SK-N-SH treated with all-trans-retinoic acid at 6 μM for 48 hours (cell line): Measurements from ENCODE around the gene MAST4.

ENCODE experiments used
- ATAC-seq: fragments of 200-7000 bp; cut with Tn5 transposase; 3 replicates; pipeline ENCODE4 v1.9.1; 2020; ENCODE audit warnings: mild to moderate bottlenecking, moderate library complexity
- ARNTL ChIP-seq: fragments of 450-650 bp; formaldehyde crosslinking; IDR thresholded peaks from 2 replicates; pipeline ENCODE4 v1.5.0; 2020; ENCODE audit warnings: low read depth, mild to moderate bottlenecking, moderate library complexity, borderline replicate concordance
- BACH2 ChIP-seq: fragments of 250-450 bp; sonication (Bioruptor Pico); IDR thresholded peaks from 2 replicates; pipeline ENCODE4 v1.9.0; 2021; ENCODE audit warnings: mild to moderate bottlenecking, borderline replicate concordance
- CREB5 ChIP-seq: fragments of 250-450 bp; sonication (Bioruptor Pico); IDR thresholded peaks from 2 replicates; pipeline ENCODE4 v1.5.1; 2020; ENCODE audit warnings: low read depth, mild to moderate bottlenecking, moderate library complexity
- CSDC2 ChIP-seq: fragments of 250-450 bp; sonication (Bioruptor Pico); IDR thresholded peaks from 2 replicates; pipeline ENCODE4 v1.5.0; 2020; ENCODE audit warnings: mild to moderate bottlenecking, moderate library complexity
- GLIS3 ChIP-seq: fragments of 250-450 bp; sonication (Bioruptor Pico); IDR thresholded peaks from 2 replicates; pipeline ENCODE4 v1.5.0; 2020; ENCODE audit warnings: mild to moderate bottlenecking, moderate library complexity
- ISL1 ChIP-seq: fragments of 250-450 bp; sonication (Bioruptor Pico); IDR thresholded peaks from 2 replicates; pipeline ENCODE4 v2.1.2; 2022; ENCODE audit warnings: mild to moderate bottlenecking, moderate library complexity
- OSR1 ChIP-seq: fragments of 250-450 bp; sonication (Bioruptor Pico); IDR thresholded peaks from 2 replicates; pipeline ENCODE4 v1.8.0; 2022; ENCODE audit warnings: moderate library complexity, mild to moderate bottlenecking, inconsistent platforms
- POU6F1 ChIP-seq: fragments of 250-450 bp; sonication (Bioruptor Pico); IDR thresholded peaks from 2 replicates; pipeline ENCODE4 v1.8.0; 2021; ENCODE audit warnings: low read depth, mild to moderate bottlenecking, moderate library complexity, borderline replicate concordance
- PPARA ChIP-seq: fragments of 250-450 bp; sonication (Bioruptor Pico); IDR thresholded peaks from 2 replicates; pipeline ENCODE4 v1.5.0; 2020; ENCODE audit warnings: mild to moderate bottlenecking, borderline replicate concordance
- RARB ChIP-seq: fragments of 250-450 bp; sonication (Bioruptor Pico); IDR thresholded peaks from 2 replicates; pipeline ENCODE4 v1.8.0; 2021; ENCODE audit warnings: mild to moderate bottlenecking, moderate library complexity
- SNAI2 ChIP-seq: fragments of 250-450 bp; sonication (Bioruptor Pico); IDR thresholded peaks from 2 replicates; pipeline ENCODE4 v1.5.0; 2020; ENCODE audit warnings: mild to moderate bottlenecking, moderate library complexity
- TOX ChIP-seq: fragments of 250-450 bp; sonication (Bioruptor Pico); IDR thresholded peaks from 2 replicates; pipeline ENCODE4 v1.8.0; 2021; ENCODE audit warnings: mild to moderate bottlenecking, moderate library complexity, borderline replicate concordance
- TSHZ2 ChIP-seq: fragments of 250-450 bp; sonication (Bioruptor Pico); IDR thresholded peaks from 2 replicates; pipeline ENCODE4 v1.5.0; 2020; ENCODE audit warnings: mild to moderate bottlenecking, moderate library complexity
- ZC3H10 ChIP-seq: fragments of 250-450 bp; sonication (Bioruptor Pico); IDR thresholded peaks from 2 replicates; pipeline ENCODE4 v1.5.1; 2021; ENCODE audit warnings: mild to moderate bottlenecking, moderate library complexity
- ZFP3 ChIP-seq: fragments of 250-450 bp; sonication (Bioruptor Pico); IDR thresholded peaks from 2 replicates; pipeline ENCODE4 v1.5.0; 2020; ENCODE audit warnings: mild to moderate bottlenecking, moderate library complexity
- ZFP30 ChIP-seq: fragments of 450-650 bp; formaldehyde crosslinking; IDR thresholded peaks from 2 replicates; pipeline ENCODE4 v1.5.0; 2022; ENCODE audit warnings: mild to moderate bottlenecking, moderate library complexity
- ZNF565 ChIP-seq: fragments of 450-650 bp; formaldehyde crosslinking; conservative IDR thresholded peaks from 2 replicates; pipeline ENCODE4 v1.5.0; 2020; ENCODE audit warnings: low read depth, mild to moderate bottlenecking, moderate library complexity
- ZNF70 ChIP-seq: fragments of 450-650 bp; formaldehyde crosslinking; IDR thresholded peaks from 2 replicates; pipeline ENCODE4 v1.5.0; 2020; ENCODE audit warnings: mild to moderate bottlenecking, moderate library complexity
- ZNF8 ChIP-seq: fragments of 450-650 bp; formaldehyde crosslinking; IDR thresholded peaks from 2 replicates; pipeline ENCODE4 v1.5.0; 2020; ENCODE audit warnings: mild to moderate bottlenecking, moderate library complexity

MAST4 gene

GRCh38 chr5:66570201-66570600, 26.0 kb upstream of the MAST4 start (continued):
- TF ChIP-seq ZNF70, result no peak
- TF ChIP-seq SNAI2, result no peak
- TF ChIP-seq, all 23 proteins: peak for 0

GRCh38 chr5:66573733-66574132, 22.5 kb upstream of the MAST4 start:
- TF ChIP-seq POU6F1 (CRISPR knock-in tag) (no peak), ZNF8 (CRISPR knock-in tag) (no peak), ZC3H10 (no peak)
- ATAC-seq, result no peak

- no peak for ATAC-seq
- TF ChIP-seq GLIS3 (CRISPR knock-in tag) (no peak), ZC3H10 (no peak), TSHZ2 (CRISPR knock-in tag) (no peak), PPARA (CRISPR knock-in tag) (no peak), ZNF70 (no peak), RARB (CRISPR knock-in tag) (no peak), TOX (no peak), ZNF565 (CRISPR knock-in tag) (no peak), ARNTL (CRISPR knock-in tag) (no peak), ZFP3 (CRISPR knock-in tag) (no peak), ISL1 (no peak), SNAI2 (no peak), OSR1 (no peak), ZNF8 (CRISPR knock-in tag) (no peak), CREB5 (CRISPR knock-in tag) (no peak), ZFP30 (no peak)
Measured at GRCh38 chr5:66582499-66583165, 13.6 kb upstream of the MAST4 start.

DNA sequence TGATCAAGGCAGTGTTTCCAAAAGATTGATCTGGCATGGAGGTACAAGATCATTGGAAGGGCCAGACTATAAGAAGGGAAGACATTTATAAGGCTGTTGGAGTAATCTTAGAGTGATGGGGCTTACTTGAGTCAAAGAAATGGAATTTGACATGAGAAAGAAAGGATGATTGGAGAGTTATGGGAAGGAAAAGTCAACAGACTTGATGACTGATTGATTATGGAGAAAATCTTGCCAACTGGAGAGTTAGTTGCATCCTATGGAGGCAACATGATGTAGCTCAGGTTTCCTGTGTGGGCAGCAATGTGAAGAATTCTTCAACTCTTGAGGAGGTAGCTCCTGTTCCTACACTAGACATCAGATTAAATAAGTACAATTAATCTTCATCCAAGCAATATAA, 10.9 kb upstream of the MAST4 start:
- TF ChIP-seq ARNTL (CRISPR knock-in tag) (no peak), SNAI2 (no peak), ZNF70 (no peak), ZFP3 (CRISPR knock-in tag) (no peak), BACH2 (no peak), OSR1 (no peak), CSDC2 (CRISPR knock-in tag) (no peak), POU6F1 (CRISPR knock-in tag) (no peak), GLIS3 (CRISPR knock-in tag) (no peak), TSHZ2 (CRISPR knock-in tag) (no peak), ZNF565 (CRISPR knock-in tag) (no peak), ZFP30 (no peak), ZNF8 (CRISPR knock-in tag) (no peak), ZC3H10 (no peak)
- ATAC-seq, result no peak
